GM23338 (cell line): ENCODE measurements around the gene TTC14. TPM values are rescaled to one million over a fixed set of nuclear protein-coding genes. Genes with fewer than 3 reads are reported as not detected.

Source experiments
- ATAC-seq: fragments of 200-7000 bp; cut with Tn5 transposase; 3 replicates; pipeline ENCODE4 v1.9.1; 2020
- DNase-seq: peaks from one replicate; pipeline ENCODE4 v3.0.0-alpha.2; 2015; ENCODE audit warnings: low spot score
- H2AFZ ChIP-seq: fragments of 200-600 bp; sonication (generic); 2 replicates; pipeline ENCODE4 v1.8.0; 2016; ENCODE audit warnings: antibody characterized with exemption, mild to moderate bottlenecking, moderate library complexity
- H3F3A ChIP-seq: fragments of 200-600 bp; sonication (generic); replicated peaks from 2 replicates; pipeline ENCODE4 v1.8.0; 2017; ENCODE audit warnings: antibody characterized with exemption, mixed run types, low read depth
- H3K27ac ChIP-seq: fragments of 200-600 bp; sonication (generic); 2 replicates; pipeline ENCODE4 v1.6.1; 2016; ENCODE audit warnings: low read depth
- H3K27me3 ChIP-seq: fragments of 200-600 bp; sonication (generic); 2 replicates; pipeline ENCODE4 v1.8.0; 2016; ENCODE audit warnings: mild to moderate bottlenecking, mixed run types, moderate library complexity; ENCODE audit not compliant: insufficient read depth
- H3K36me3 ChIP-seq: fragments of 200-600 bp; sonication (generic); 2 replicates; pipeline ENCODE4 v1.8.0; 2016; ENCODE audit warnings: mild to moderate bottlenecking; ENCODE audit not compliant: insufficient read depth
- H3K4me1 ChIP-seq: fragments of 200-600 bp; sonication (generic); 2 replicates; pipeline ENCODE4 v1.8.0; 2016; ENCODE audit warnings: mild to moderate bottlenecking, moderate library complexity; ENCODE audit not compliant: insufficient read depth
- H3K4me2 ChIP-seq: fragments of 200-600 bp; sonication (generic); 2 replicates; pipeline ENCODE4 v1.7.1; 2017; ENCODE audit warnings: mixed run types
- H3K4me3 ChIP-seq: fragments of 200-600 bp; sonication (generic); 2 replicates; pipeline ENCODE4 v1.6.1; 2016; ENCODE audit warnings: mixed run types
- H3K79me2 ChIP-seq: fragments of 200-600 bp; sonication (generic); replicated peaks from 2 replicates; pipeline ENCODE4 v1.8.0; 2017; ENCODE audit warnings: mild to moderate bottlenecking; ENCODE audit not compliant: insufficient read depth
- H3K9me2 ChIP-seq: fragments of 200-600 bp; sonication (generic); 2 replicates; pipeline ENCODE4 v1.8.0; 2017; ENCODE audit not compliant: insufficient read depth
- H4K20me1 ChIP-seq: fragments of 200-600 bp; sonication (generic); replicated peaks from 2 replicates; pipeline ENCODE4 v1.8.0; 2017; ENCODE audit warnings: mild to moderate bottlenecking; ENCODE audit not compliant: insufficient read depth
- H3K27ac Mint-ChIP-seq: 2 replicates; pipeline ENCODE4 v1.8.0; 2020; ENCODE audit warnings: inconsistent platforms, mild to moderate bottlenecking, moderate library complexity, mixed read lengths
- H3K27me3 Mint-ChIP-seq: 3 replicates; pipeline ENCODE4 v1.8.0; 2022; ENCODE audit warnings: low read depth, mild to moderate bottlenecking, moderate library complexity, mixed read lengths, inconsistent platforms; ENCODE audit not compliant: insufficient read depth, poor library complexity
- H3K36me3 Mint-ChIP-seq: 3 replicates; pipeline ENCODE4 v1.8.0; 2021; ENCODE audit warnings: low read depth, mild to moderate bottlenecking, inconsistent platforms, moderate library complexity, mixed read lengths
- H3K4me1 Mint-ChIP-seq: 3 replicates; pipeline ENCODE4 v1.8.0; 2020; ENCODE audit warnings: mild to moderate bottlenecking, inconsistent platforms, mixed read lengths
- H3K4me3 Mint-ChIP-seq: 3 replicates; pipeline ENCODE4 v1.8.0; 2021; ENCODE audit warnings: moderate library complexity, mild to moderate bottlenecking, inconsistent platforms, mixed read lengths
- H3K9me3 Mint-ChIP-seq: 3 replicates; pipeline ENCODE4 v1.8.0; 2020; ENCODE audit warnings: moderate library complexity, mild to moderate bottlenecking, inconsistent platforms, mixed read lengths
- CREB1 ChIP-seq: fragments of 250-450 bp; sonication (Bioruptor Pico); IDR thresholded peaks from 2 replicates; pipeline ENCODE4 v1.5.0; 2020; ENCODE audit warnings: low read depth, mild to moderate bottlenecking, moderate library complexity
- EZH2 ChIP-seq: fragments of 200-600 bp; sonication (generic); IDR thresholded peaks from one replicate; pipeline ENCODE4 v1.8.0; 2017; ENCODE audit warnings: antibody characterized with exemption, mild to moderate bottlenecking, low read depth; ENCODE audit not compliant: unreplicated experiment
- EZH2phosphoT487 ChIP-seq: fragments of 200-600 bp; sonication (generic); IDR thresholded peaks from one replicate; pipeline ENCODE4 v1.8.1; 2018; ENCODE audit warnings: antibody characterized with exemption; ENCODE audit not compliant: unreplicated experiment
- JUNB ChIP-seq: IDR thresholded peaks from one replicate; pipeline ENCODE4 v1.6.1; 2016; ENCODE audit warnings: antibody characterized with exemption; ENCODE audit not compliant: unreplicated experiment
- NANOG ChIP-seq: IDR thresholded peaks from 2 replicates; pipeline ENCODE4 v1.6.1; 2016; ENCODE audit warnings: antibody characterized with exemption, borderline replicate concordance
- POLR2AphosphoS5 ChIP-seq: IDR thresholded peaks from 2 replicates; pipeline ENCODE4 v1.6.1; 2016; ENCODE audit warnings: antibody characterized with exemption, low read depth
- STAT1 ChIP-seq: IDR thresholded peaks from one replicate; pipeline ENCODE4 v1.6.1; 2016; ENCODE audit warnings: antibody characterized with exemption; ENCODE audit not compliant: unreplicated experiment
- ZNF114 ChIP-seq: fragments of 250-450 bp; sonication (Bioruptor Pico); IDR thresholded peaks from 2 replicates; pipeline ENCODE4 v1.5.0; 2020; ENCODE audit warnings: mild to moderate bottlenecking, moderate library complexity
- ZNF331 ChIP-seq: fragments of 250-450 bp; sonication (Bioruptor Pico); IDR thresholded peaks from 2 replicates; pipeline ENCODE4 v1.5.0; 2020; ENCODE audit warnings: low read depth, mild to moderate bottlenecking, moderate library complexity
- polyA plus RNA-seq: library from polyadenylated mRNA; unstranded; fragments of >200 nt; fragmentation: Nextera tagmentation; extraction: Ambion mirVana; gene quantifications from 2 replicates; pipeline ENCODE4 v1.2.1, GENCODE V29; 2016
- total RNA-seq: library from RNA; depleted of rRNA; stranded (reverse); fragments of >200 nt; shearing (Covaris generic); gene quantifications from 2 replicates; pipeline ENCODE4 v1.2.3, GENCODE V29; 2014
- TF ChIP-seq, protein P1 (sequence below): fragments of 250-450 bp; sonication (Bioruptor Pico); IDR thresholded peaks from 2 replicates; pipeline ENCODE4 v1.5.0; 2020; ENCODE audit warnings: mild to moderate bottlenecking, moderate library complexity
- TF ChIP-seq, protein P2 (sequence below): IDR thresholded peaks from 2 replicates; pipeline ENCODE4 v1.6.1; 2016; ENCODE audit warnings: antibody characterized with exemption

TTC14 gene
- total and polyA plus RNA-seq, 2 experiments from 2014 or later, result 20.0 to 22.1 TPM

DNA sequence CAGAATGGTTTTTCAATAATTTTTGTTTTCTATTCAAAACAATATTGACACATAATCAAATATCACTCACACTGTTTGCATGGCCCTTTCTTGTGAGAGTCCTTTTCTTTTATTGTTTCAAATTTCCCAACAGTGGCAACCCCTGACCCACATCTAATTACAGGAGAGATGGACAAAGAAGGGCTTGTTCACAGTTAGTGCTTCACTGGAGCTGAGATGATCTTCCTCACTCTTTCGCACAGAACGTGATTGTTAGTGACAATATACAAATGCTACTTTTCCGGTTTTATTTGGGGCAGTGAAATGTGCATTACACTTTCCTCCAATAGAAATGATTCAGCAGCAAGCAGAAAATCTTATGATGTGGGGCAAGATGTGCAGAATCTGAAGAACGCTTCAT lies 38.6 kb upstream of the TTC14 start:
- H3K4me1 ChIP-seq, result no peaks in the 10 kb centered on the region
- ATAC-seq, result no peak

GRCh38 chr3:180564676-180565075 lies 37.3 kb upstream of the TTC14 start:
- Histone ChIP-seq H3K4me1 (no peaks in the 10 kb centered on the region), H3K27me3 (no peaks in the 10 kb centered on the region), H4K20me1 (no peaks in the 10 kb centered on the region), H3F3A (no peaks in the 10 kb centered on the region), H3K79me2 (no peaks in the 10 kb centered on the region), H3K4me2 (no peak overlapping the region), H3K27ac (no peak overlapping the region), H3K36me3 (no peaks in the 10 kb centered on the region), H3K9me2 (no peaks in the 10 kb centered on the region), H2AFZ (no peak overlapping the region), H3K4me3 (no peak overlapping the region)
- H3K27ac Mint-ChIP-seq, result no peak overlapping the region
- no peak for TF ChIP-seq EZH2phosphoT487
- H3K4me3 Mint-ChIP-seq, result no peak overlapping the region
- DNase-seq (no peak), ATAC-seq (no peak)
- no peaks in the 10 kb centered on the region for H3K4me1 Mint-ChIP-seq
- peaks cover 4% of the 10 kb centered on the region for H3K36me3 Mint-ChIP-seq
- peaks cover 13% of the 10 kb centered on the region for H3K9me3 Mint-ChIP-seq
- H3K27me3 Mint-ChIP-seq, result no peaks in the 10 kb centered on the region

More for the DNA sequence above, 38.6 kb upstream of the TTC14 start:
- Mint-ChIP-seq H3K27me3 (no peaks in the 10 kb centered on the region), H3K9me3 (peaks cover 24% of the 10 kb centered on the region), H3K36me3 (peaks cover 10% of the 10 kb centered on the region), H3K4me1 (no peaks in the 10 kb centered on the region), H3K27ac (no peak overlapping the region), H3K4me3 (no peak overlapping the region)
- Histone ChIP-seq H3F3A (no peaks in the 10 kb centered on the region), H3K36me3 (no peaks in the 10 kb centered on the region), H3K4me2 (no peak overlapping the region), H2AFZ (no peak overlapping the region), H3K79me2 (no peaks in the 10 kb centered on the region), H3K4me3 (no peak overlapping the region), H3K9me2 (no peaks in the 10 kb centered on the region), H4K20me1 (no peaks in the 10 kb centered on the region), H3K27ac (no peak overlapping the region), H3K27me3 (no peaks in the 10 kb centered on the region)
- DNase-seq, result no peak
- no peak for TF ChIP-seq STAT1
- no peak for TF ChIP-seq EZH2phosphoT487
- no peak for TF ChIP-seq ZNF114 (CRISPR knock-in tag)
- TF ChIP-seq NANOG, result no peak
- no peak for TF ChIP-seq POLR2AphosphoS5
- TF ChIP-seq JUNB, result no peak

- Histone ChIP-seq H4K20me1 (no peaks in the 10 kb centered on the region), H3K4me3 (no peak overlapping the region), H3K79me2 (no peaks in the 10 kb centered on the region), H3K27ac (no peak overlapping the region), H2AFZ (no peak overlapping the region), H3K36me3 (no peaks in the 10 kb centered on the region), H3K9me2 (no peaks in the 10 kb centered on the region), H3F3A (no peaks in the 10 kb centered on the region), H3K27me3 (no peaks in the 10 kb centered on the region), H3K4me2 (no peak overlapping the region), H3K4me1 (peaks cover 9% of the 10 kb centered on the region)
- Mint-ChIP-seq H3K27me3 (peaks cover 2% of the 10 kb centered on the region), H3K27ac (no peak overlapping the region), H3K4me3 (no peak overlapping the region), H3K9me3 (no peaks in the 10 kb centered on the region), H3K36me3 (no peaks in the 10 kb centered on the region), H3K4me1 (peaks cover 9% of the 10 kb centered on the region)
- ATAC-seq (no peak), DNase-seq (no peak)
- no peak for TF ChIP-seq ZNF331
- TF ChIP-seq CREB1, result no peak
- TF ChIP-seq, protein P1, sequence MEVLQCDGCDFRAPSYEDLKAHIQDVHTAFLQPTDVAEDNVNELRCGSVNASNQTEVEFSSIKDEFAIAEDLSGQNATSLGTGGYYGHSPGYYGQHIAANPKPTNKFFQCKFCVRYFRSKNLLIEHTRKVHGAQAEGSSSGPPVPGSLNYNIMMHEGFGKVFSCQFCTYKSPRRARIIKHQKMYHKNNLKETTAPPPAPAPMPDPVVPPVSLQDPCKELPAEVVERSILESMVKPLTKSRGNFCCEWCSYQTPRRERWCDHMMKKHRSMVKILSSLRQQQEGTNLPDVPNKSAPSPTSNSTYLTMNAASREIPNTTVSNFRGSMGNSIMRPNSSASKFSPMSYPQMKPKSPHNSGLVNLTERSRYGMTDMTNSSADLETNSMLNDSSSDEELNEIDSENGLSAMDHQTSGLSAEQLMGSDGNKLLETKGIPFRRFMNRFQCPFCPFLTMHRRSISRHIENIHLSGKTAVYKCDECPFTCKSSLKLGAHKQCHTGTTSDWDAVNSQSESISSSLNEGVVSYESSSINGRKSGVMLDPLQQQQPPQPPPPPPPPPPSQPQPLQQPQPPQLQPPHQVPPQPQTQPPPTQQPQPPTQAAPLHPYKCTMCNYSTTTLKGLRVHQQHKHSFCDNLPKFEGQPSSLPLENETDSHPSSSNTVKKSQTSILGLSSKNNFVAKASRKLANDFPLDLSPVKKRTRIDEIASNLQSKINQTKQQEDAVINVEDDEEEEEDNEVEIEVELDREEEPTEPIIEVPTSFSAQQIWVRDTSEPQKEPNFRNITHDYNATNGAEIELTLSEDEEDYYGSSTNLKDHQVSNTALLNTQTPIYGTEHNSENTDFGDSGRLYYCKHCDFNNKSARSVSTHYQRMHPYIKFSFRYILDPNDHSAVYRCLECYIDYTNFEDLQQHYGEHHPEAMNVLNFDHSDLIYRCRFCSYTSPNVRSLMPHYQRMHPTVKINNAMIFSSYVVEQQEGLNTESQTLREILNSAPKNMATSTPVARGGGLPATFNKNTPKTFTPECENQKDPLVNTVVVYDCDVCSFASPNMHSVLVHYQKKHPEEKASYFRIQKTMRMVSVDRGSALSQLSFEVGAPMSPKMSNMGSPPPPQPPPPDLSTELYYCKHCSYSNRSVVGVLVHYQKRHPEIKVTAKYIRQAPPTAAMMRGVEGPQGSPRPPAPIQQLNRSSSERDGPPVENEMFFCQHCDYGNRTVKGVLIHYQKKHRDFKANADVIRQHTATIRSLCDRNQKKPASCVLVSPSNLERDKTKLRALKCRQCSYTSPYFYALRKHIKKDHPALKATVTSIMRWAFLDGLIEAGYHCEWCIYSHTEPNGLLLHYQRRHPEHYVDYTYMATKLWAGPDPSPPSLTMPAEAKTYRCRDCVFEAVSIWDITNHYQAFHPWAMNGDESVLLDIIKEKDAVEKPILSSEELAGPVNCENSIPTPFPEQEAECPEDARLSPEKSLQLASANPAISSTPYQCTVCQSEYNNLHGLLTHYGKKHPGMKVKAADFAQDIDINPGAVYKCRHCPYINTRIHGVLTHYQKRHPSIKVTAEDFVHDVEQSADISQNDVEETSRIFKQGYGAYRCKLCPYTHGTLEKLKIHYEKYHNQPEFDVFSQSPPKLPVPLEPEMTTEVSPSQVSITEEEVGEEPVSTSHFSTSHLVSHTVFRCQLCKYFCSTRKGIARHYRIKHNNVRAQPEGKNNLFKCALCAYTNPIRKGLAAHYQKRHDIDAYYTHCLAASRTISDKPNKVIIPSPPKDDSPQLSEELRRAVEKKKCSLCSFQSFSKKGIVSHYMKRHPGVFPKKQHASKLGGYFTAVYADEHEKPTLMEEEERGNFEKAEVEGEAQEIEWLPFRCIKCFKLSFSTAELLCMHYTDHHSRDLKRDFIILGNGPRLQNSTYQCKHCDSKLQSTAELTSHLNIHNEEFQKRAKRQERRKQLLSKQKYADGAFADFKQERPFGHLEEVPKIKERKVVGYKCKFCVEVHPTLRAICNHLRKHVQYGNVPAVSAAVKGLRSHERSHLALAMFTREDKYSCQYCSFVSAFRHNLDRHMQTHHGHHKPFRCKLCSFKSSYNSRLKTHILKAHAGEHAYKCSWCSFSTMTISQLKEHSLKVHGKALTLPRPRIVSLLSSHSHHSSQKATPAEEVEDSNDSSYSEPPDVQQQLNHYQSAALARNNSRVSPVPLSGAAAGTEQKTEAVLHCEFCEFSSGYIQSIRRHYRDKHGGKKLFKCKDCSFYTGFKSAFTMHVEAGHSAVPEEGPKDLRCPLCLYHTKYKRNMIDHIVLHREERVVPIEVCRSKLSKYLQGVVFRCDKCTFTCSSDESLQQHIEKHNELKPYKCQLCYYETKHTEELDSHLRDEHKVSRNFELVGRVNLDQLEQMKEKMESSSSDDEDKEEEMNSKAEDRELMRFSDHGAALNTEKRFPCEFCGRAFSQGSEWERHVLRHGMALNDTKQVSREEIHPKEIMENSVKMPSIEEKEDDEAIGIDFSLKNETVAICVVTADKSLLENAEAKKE (CRISPR knock-in tag), result no peak
- no peak for TF ChIP-seq NANOG
- no peak for TF ChIP-seq ZNF114 (CRISPR knock-in tag)
- TF ChIP-seq, protein P2, sequence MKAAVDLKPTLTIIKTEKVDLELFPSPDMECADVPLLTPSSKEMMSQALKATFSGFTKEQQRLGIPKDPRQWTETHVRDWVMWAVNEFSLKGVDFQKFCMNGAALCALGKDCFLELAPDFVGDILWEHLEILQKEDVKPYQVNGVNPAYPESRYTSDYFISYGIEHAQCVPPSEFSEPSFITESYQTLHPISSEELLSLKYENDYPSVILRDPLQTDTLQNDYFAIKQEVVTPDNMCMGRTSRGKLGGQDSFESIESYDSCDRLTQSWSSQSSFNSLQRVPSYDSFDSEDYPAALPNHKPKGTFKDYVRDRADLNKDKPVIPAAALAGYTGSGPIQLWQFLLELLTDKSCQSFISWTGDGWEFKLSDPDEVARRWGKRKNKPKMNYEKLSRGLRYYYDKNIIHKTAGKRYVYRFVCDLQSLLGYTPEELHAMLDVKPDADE, result no peak
- TF ChIP-seq EZH2, result no peak
Measured at GRCh38 chr3:180570238-180570637, 31.7 kb upstream of the TTC14 start.
